Osteocyte (in vitro differentiated cells): ENCODE data around the gene INPP4B. TPM values are rescaled to one million over a fixed set of nuclear protein-coding genes. Genes with fewer than 3 reads are reported as not detected.
"Not testable (repeated sequence)": the region's sequence is repeated elsewhere in the genome, so short reads cannot be mapped to it uniquely, and the experiment has no call there.

Experiments
- DNase-seq: peaks from one replicate; pipeline ENCODE4 v3.0.0; 2021; ENCODE audit warnings: mixed read lengths; ENCODE audit not compliant: unreplicated experiment; ENCODE audit errors: extremely low spot score
- H3K27ac Mint-ChIP-seq: one replicate; pipeline ENCODE4 v1.8.0; 2021; ENCODE audit warnings: mild to moderate bottlenecking, mixed read lengths; ENCODE audit not compliant: unreplicated experiment
- H3K27me3 Mint-ChIP-seq: one replicate; pipeline ENCODE4 v1.8.0; 2021; ENCODE audit warnings: mixed read lengths; ENCODE audit not compliant: unreplicated experiment
- H3K36me3 Mint-ChIP-seq: one replicate; pipeline ENCODE4 v1.8.0; 2021; ENCODE audit warnings: mixed read lengths; ENCODE audit not compliant: unreplicated experiment
- H3K4me1 Mint-ChIP-seq: one replicate; pipeline ENCODE4 v1.8.0; 2021; ENCODE audit warnings: mixed read lengths; ENCODE audit not compliant: unreplicated experiment
- H3K4me3 Mint-ChIP-seq: one replicate; pipeline ENCODE4 v1.8.0; 2021; ENCODE audit warnings: mild to moderate bottlenecking, moderate library complexity, mixed read lengths; ENCODE audit not compliant: unreplicated experiment
- H3K9me3 Mint-ChIP-seq: one replicate; pipeline ENCODE4 v1.8.0; 2021; ENCODE audit warnings: mixed read lengths; ENCODE audit not compliant: unreplicated experiment
- total RNA-seq: library from RNA; stranded (reverse); gene quantifications from 2 replicates; pipeline ENCODE4 v1.2.1, GENCODE V29; 2021
- TF ChIP-seq, protein P1 (sequence below): fragments of 200-600 bp; sonication (generic); IDR thresholded peaks from 2 replicates; pipeline ENCODE4 v1.5.0; 2021; ENCODE audit warnings: antibody characterized with exemption, mild to moderate bottlenecking, moderate library complexity

Gene INPP4B
- total RNA-seq, 1 donor from 2014 or later, result 10.9 TPM

DNA sequence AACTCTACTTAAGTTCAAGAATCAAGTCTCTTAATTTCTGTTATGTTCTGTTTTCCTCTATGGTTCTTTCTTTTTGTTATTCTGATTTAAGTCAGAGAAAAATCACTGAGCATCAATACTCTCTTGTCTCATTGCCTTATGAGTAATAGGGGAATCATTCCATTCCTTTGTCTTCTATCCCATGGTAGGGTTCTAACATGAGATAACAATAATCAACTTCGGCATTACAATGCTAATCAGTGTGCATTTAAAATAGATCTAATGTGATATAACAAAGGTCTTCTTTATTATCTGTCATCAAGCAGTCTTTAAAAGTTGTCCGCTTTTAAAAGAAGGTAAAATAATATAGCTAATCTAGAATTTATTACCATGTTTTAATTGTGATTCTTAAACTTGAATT, 762.8 kb downstream of the INPP4B start:
- H3K9me3 Mint-ChIP-seq, result no peaks in the 10 kb centered on the region
- H3K27ac Mint-ChIP-seq, result no peak overlapping the region
- no peaks in the 10 kb centered on the region for H3K27me3 Mint-ChIP-seq
- TF ChIP-seq, protein P1, sequence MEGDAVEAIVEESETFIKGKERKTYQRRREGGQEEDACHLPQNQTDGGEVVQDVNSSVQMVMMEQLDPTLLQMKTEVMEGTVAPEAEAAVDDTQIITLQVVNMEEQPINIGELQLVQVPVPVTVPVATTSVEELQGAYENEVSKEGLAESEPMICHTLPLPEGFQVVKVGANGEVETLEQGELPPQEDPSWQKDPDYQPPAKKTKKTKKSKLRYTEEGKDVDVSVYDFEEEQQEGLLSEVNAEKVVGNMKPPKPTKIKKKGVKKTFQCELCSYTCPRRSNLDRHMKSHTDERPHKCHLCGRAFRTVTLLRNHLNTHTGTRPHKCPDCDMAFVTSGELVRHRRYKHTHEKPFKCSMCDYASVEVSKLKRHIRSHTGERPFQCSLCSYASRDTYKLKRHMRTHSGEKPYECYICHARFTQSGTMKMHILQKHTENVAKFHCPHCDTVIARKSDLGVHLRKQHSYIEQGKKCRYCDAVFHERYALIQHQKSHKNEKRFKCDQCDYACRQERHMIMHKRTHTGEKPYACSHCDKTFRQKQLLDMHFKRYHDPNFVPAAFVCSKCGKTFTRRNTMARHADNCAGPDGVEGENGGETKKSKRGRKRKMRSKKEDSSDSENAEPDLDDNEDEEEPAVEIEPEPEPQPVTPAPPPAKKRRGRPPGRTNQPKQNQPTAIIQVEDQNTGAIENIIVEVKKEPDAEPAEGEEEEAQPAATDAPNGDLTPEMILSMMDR, result no peak
- no peak overlapping the region for H3K4me3 Mint-ChIP-seq
- H3K4me1 Mint-ChIP-seq, result no peaks in the 10 kb centered on the region
- DNase-seq, result no peak
- no peaks in the 10 kb centered on the region for H3K36me3 Mint-ChIP-seq

DNA sequence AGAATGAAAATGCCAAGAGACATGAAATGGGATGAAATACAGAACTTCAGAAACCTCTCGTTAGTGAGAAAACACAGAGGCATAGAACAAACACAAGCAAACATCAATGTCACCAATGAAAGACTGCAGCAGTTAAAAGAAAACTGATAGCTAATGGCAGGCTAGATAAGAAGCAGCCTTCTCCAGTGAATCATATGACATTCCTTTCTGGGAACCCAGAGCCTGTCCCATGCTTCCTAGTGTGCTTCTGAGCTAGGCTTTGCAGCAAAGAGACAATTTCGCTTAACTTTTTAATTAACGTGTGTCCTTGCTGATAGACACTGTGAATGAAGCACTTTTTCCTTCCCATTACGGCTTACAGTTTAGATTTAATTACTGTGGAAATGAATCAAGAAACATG, 765.1 kb downstream of the INPP4B start:
- no peak overlapping the region for H3K27ac Mint-ChIP-seq
- no peaks in the 10 kb centered on the region for H3K36me3 Mint-ChIP-seq

DNA sequence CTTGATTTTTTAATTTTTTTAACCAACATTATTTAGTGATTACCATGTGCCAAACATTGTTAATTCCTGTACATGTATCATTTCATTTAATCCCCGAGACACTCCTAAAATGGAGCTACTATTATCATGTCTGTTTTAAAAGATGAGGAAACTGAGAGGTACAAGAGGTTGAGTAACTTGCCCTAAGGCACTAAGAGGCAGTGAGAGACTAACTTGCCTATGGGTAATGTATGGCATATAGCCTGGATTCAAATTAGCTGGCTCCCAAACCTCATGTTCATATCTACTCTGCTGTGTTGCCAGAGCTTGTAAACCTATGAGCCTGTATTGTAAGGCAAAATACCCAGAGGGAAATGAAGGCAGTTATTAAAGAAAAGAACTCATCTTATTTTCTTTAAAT, 766.1 kb downstream of the INPP4B start:
- H3K27ac Mint-ChIP-seq, result no peak overlapping the region
- no peak for DNase-seq
- H3K9me3 Mint-ChIP-seq, result no peaks in the 10 kb centered on the region
- no peaks in the 10 kb centered on the region for H3K36me3 Mint-ChIP-seq
- no peak overlapping the region for H3K4me3 Mint-ChIP-seq
- TF ChIP-seq, protein P1, result no peak
- no peaks in the 10 kb centered on the region for H3K27me3 Mint-ChIP-seq
- H3K4me1 Mint-ChIP-seq, result no peaks in the 10 kb centered on the region

More for the DNA sequence above, 765.1 kb downstream of the INPP4B start:
- no peaks in the 10 kb centered on the region for H3K9me3 Mint-ChIP-seq
- no peaks in the 10 kb centered on the region for H3K27me3 Mint-ChIP-seq
- TF ChIP-seq, protein P1, result no peak
- H3K4me3 Mint-ChIP-seq, result no peak overlapping the region
- H3K4me1 Mint-ChIP-seq, result no peaks in the 10 kb centered on the region
- DNase-seq, result no peak

DNA sequence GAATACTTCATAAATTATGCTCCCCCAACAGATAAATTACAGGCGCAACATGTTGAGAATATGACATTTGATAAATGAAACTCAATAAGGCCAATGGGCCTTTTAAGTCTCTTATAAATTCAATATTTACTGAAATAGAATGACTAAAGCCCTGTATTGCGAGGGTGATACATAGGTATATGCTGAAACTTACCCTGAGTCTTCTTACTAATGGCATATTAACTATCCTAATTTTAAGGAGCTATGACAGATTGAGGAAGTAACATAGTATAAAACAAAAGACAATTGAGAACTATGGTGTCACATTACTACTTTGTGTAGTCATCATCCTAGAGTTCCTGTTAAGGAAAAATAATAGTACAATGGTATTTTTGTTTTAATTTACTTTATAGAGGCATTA, 769.1 kb downstream of the INPP4B start:
- H3K36me3 Mint-ChIP-seq, result no peaks in the 10 kb centered on the region
- H3K4me3 Mint-ChIP-seq, result no peak overlapping the region
- H3K4me1 Mint-ChIP-seq, result no peaks in the 10 kb centered on the region
- TF ChIP-seq, protein P1, result no peak
- H3K27ac Mint-ChIP-seq, result no peak overlapping the region
- H3K9me3 Mint-ChIP-seq, result no peaks in the 10 kb centered on the region
- no peak for DNase-seq
- no peaks in the 10 kb centered on the region for H3K27me3 Mint-ChIP-seq

DNA sequence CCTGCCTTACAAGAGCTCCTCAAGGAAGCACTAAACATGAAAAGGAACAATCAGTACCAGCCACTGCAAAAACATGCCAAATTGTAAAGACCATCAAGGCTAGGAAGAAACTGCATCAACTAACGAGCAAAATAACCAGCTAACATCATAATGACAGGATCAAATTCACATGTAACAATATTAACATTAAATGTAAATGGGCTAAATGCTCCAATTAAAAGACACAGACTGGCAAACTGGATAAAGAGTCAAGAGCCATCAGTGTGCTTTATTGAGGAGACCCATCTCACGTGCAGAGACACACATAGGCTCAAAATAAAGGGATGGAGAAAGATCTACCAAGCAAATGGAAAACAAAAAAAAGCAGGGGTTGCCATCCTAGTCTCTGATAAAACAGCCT, 777.8 kb downstream of the INPP4B start:
- Mint-ChIP-seq H3K36me3 (peaks cover 12% of the 10 kb centered on the region), H3K9me3 (peaks cover 25% of the 10 kb centered on the region)
- H3K27ac Mint-ChIP-seq, H3K4me3 Mint-ChIP-seq, H3K4me1 Mint-ChIP-seq, H3K27me3 Mint-ChIP-seq, DNase-seq: not testable (repeated sequence)

DNA sequence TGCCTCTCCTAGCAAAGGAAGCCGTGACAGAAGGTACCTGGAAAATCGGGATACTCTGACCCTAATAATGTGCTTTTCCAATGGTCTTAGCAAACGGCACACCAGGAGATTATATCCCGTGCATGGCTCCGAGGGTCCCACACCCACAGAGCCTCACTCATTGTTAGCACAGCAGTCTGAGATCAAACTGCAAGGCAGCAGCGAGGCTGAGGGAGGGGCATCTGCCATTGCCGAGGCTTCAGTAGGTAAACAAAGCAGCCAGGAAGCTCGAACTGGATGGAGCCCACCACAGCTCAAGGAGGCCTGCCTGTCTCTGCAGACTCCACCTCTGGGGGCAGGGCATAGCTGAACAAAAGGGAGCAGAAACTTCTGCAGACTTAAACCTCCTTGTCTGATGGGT, 779.5 kb downstream of the INPP4B start:
- not testable (repeated sequence) for H3K4me1 Mint-ChIP-seq, H3K27ac Mint-ChIP-seq

More for the DNA sequence above, 779.5 kb downstream of the INPP4B start:
- not testable (repeated sequence) for H3K4me3 Mint-ChIP-seq, H3K27me3 Mint-ChIP-seq, DNase-seq
- Mint-ChIP-seq H3K9me3 (peaks cover 25% of the 10 kb centered on the region), H3K36me3 (peaks cover 12% of the 10 kb centered on the region)
